HUES64 (cell line): ENCODE data around the gene PAIP2B.
"Not testable (repeated sequence)": the region's sequence is repeated elsewhere in the genome, so short reads cannot be mapped to it uniquely, and the experiment has no call there.

ENCODE experiments used
- H3K27ac ChIP-seq: 2 replicates; pipeline ENCODE4 v1.7.0; 2013; ENCODE audit warnings: low read depth, low read length, inconsistent platforms
- H3K27me3 ChIP-seq: 2 replicates; pipeline ENCODE4 v1.6.1; 2013; ENCODE audit warnings: mild to moderate bottlenecking, low read length; ENCODE audit not compliant: insufficient read depth
- H3K36me3 ChIP-seq: 2 replicates; pipeline ENCODE4 v1.6.1; 2013; ENCODE audit warnings: mild to moderate bottlenecking, low read length; ENCODE audit not compliant: insufficient read depth
- H3K4me1 ChIP-seq: 2 replicates; pipeline ENCODE4 v1.6.1; 2013; ENCODE audit warnings: mild to moderate bottlenecking, low read length, moderate library complexity; ENCODE audit not compliant: insufficient read depth
- H3K4me3 ChIP-seq: 2 replicates; pipeline ENCODE4 v1.5.1; 2013; ENCODE audit warnings: mild to moderate bottlenecking, low read length, moderate library complexity
- H3K9ac ChIP-seq: 2 replicates; pipeline ENCODE4 v1.6.1; 2013; ENCODE audit warnings: mild to moderate bottlenecking, low read depth, low read length
- H3K9me3 ChIP-seq: 2 replicates; pipeline ENCODE4 v1.6.1; 2013; ENCODE audit warnings: low read depth, low read length; ENCODE audit not compliant: insufficient read depth
- WGBS: fragments of 150-250, 120-280 bp; methylation state at CpG from one replicate; pipeline ENCODE4 v1.1.7; 2013; ENCODE audit warnings: missing lambda C conversion rate; 5-methylcytosine and 5-hydroxymethylcytosine counted together

Gene PAIP2B

GRCh38 chr2:71244302-71244660 is 17.4 kb upstream of the PAIP2B start:
- Histone ChIP-seq H3K9me3 (no peaks in the 10 kb centered on the region), H3K9ac (no peak overlapping the region), H3K4me1 (peaks cover 4% of the 10 kb centered on the region; the same call in 1 of the 2 replicates), H3K4me3 (no peak overlapping the region), H3K36me3 (no peaks in the 10 kb centered on the region), H3K27ac (no peak overlapping the region), H3K27me3 (no peaks in the 10 kb centered on the region)
- WGBS: 89% methylated on average over 1 of the region's 1 CpG

- WGBS: 82% methylated on average over 1 of the region's 1 CpG
- Histone ChIP-seq H3K4me1 (peaks cover 4% of the 10 kb centered on the region; the same call in 1 of the 2 replicates), H3K9me3 (no peaks in the 10 kb centered on the region), H3K27me3 (no peaks in the 10 kb centered on the region), H3K36me3 (no peaks in the 10 kb centered on the region), H3K27ac (no peak overlapping the region), H3K9ac (no peak overlapping the region), H3K4me3 (no peak overlapping the region)
Observed at GRCh38 chr2:71243634-71244301, 16.9 kb upstream of the PAIP2B start.

GRCh38 chr2:71240794-71241193 is 13.9 kb upstream of the PAIP2B start:
- Histone ChIP-seq H3K9ac (no peak overlapping the region), H3K36me3 (no peaks in the 10 kb centered on the region)
- 93% methylated on average over 3 of the region's 3 CpGs for WGBS

GRCh38 chr2:71238089-71238488 is 11.2 kb upstream of the PAIP2B start:
- no peak overlapping the region for H3K4me3 ChIP-seq
- no peak overlapping the region for H3K27ac ChIP-seq
- no peak overlapping the region for H3K9ac ChIP-seq
- no peaks in the 10 kb centered on the region for H3K27me3 ChIP-seq
- H3K4me1 ChIP-seq: peaks cover 11% of the 10 kb centered on the region; the same call in 1 of the 2 replicates
- H3K9me3 ChIP-seq: peaks cover 11% of the 10 kb centered on the region
- H3K36me3 ChIP-seq: no peaks in the 10 kb centered on the region

More at GRCh38 chr2:71240794-71241193, 13.9 kb upstream of the PAIP2B start:
- no peaks in the 10 kb centered on the region for H3K27me3 ChIP-seq
- H3K9me3 ChIP-seq: no peaks in the 10 kb centered on the region
- peaks cover 13% of the 10 kb centered on the region; the same call in 1 of the 2 replicates for H3K4me1 ChIP-seq
- no peak overlapping the region for H3K4me3 ChIP-seq
- H3K27ac ChIP-seq: no peak overlapping the region

GRCh38 chr2:71235930-71236587 is 9.2 kb upstream of the PAIP2B start:
- Histone ChIP-seq H3K4me1 (peaks cover 11% of the 10 kb centered on the region; the same call in 1 of the 2 replicates), H3K4me3 (no peak overlapping the region), H3K27ac (peak overlapping the region; percentile 72; the same call in 1 of the 2 replicates), H3K27me3 (no peaks in the 10 kb centered on the region), H3K9ac (no peak overlapping the region), H3K9me3 (peaks cover 20% of the 10 kb centered on the region), H3K36me3 (no peaks in the 10 kb centered on the region)
- WGBS: 41% methylated on average over 6 of the region's 7 CpGs

- peaks cover 20% of the 10 kb centered on the region for H3K9me3 ChIP-seq
- not testable (repeated sequence) for H3K27ac ChIP-seq, H3K36me3 ChIP-seq, H3K27me3 ChIP-seq, H3K9ac ChIP-seq, H3K4me3 ChIP-seq
- peaks cover 11% of the 10 kb centered on the region; the same call in 1 of the 2 replicates for H3K4me1 ChIP-seq
- WGBS: 91% methylated on average over 7 of the region's 7 CpGs
Observed at GRCh38 chr2:71233072-71233471, 6.2 kb upstream of the PAIP2B start.

- Histone ChIP-seq H3K9me3 (no peaks in the 10 kb centered on the region), H3K4me1 (peaks cover 6% of the 10 kb centered on the region; the same call in 1 of the 2 replicates), H3K27ac (peak overlapping the region; percentile 55; the same call in 1 of the 2 replicates), H3K4me3 (peak overlapping the region; percentile 85), H3K27me3 (peaks cover 14% of the 10 kb centered on the region; the same call in 1 of the 2 replicates), H3K9ac (peak overlapping the region; percentile 73), H3K36me3 (no peaks in the 10 kb centered on the region)
- WGBS: 2% methylated on average over 52 of the region's 52 CpGs
Observed at GRCh38 chr2:71226096-71226964, 573 bp downstream of the PAIP2B start.

GRCh38 chr2:71224935-71225334 is 2.0 kb downstream of the PAIP2B start:
- Histone ChIP-seq H3K9ac (no peak overlapping the region), H3K27me3 (peaks cover 14% of the 10 kb centered on the region; the same call in 1 of the 2 replicates), H3K27ac (no peak overlapping the region), H3K36me3 (no peaks in the 10 kb centered on the region), H3K4me1 (peaks cover 6% of the 10 kb centered on the region; the same call in 1 of the 2 replicates), H3K9me3 (no peaks in the 10 kb centered on the region), H3K4me3 (no peak overlapping the region)

GRCh38 chr2:71224457-71224856 is 2.4 kb downstream of the PAIP2B start:
- H3K4me3 ChIP-seq: no peak overlapping the region

GRCh38 chr2:71223767-71224333 is 3.1 kb downstream of the PAIP2B start:
- H3K27ac ChIP-seq: no peak overlapping the region
- peaks cover 14% of the 10 kb centered on the region; the same call in 1 of the 2 replicates for H3K27me3 ChIP-seq
- peaks cover 6% of the 10 kb centered on the region; the same call in 1 of the 2 replicates for H3K4me1 ChIP-seq
- H3K4me3 ChIP-seq: no peak overlapping the region
- 27% methylated on average over 2 of the region's 3 CpGs for WGBS
- no peaks in the 10 kb centered on the region for H3K9me3 ChIP-seq
- H3K36me3 ChIP-seq: no peaks in the 10 kb centered on the region
- no peak overlapping the region for H3K9ac ChIP-seq

More at GRCh38 chr2:71224457-71224856, 2.4 kb downstream of the PAIP2B start:
- Histone ChIP-seq H3K36me3 (no peaks in the 10 kb centered on the region), H3K27ac (no peak overlapping the region), H3K9ac (no peak overlapping the region), H3K27me3 (peaks cover 14% of the 10 kb centered on the region; the same call in 1 of the 2 replicates), H3K9me3 (no peaks in the 10 kb centered on the region), H3K4me1 (peaks cover 6% of the 10 kb centered on the region; the same call in 1 of the 2 replicates)
- WGBS: 74% methylated on average over 1 of the region's 1 CpG
